GM18858 (cell line): ENCODE measurements around the gene GLIS1.

Experiments
- ATAC-seq: cut with Tn5 transposase; IDR thresholded peaks from one replicate; pipeline ENCODE4 v1.9.1; 2021; ENCODE audit not compliant: unreplicated experiment

The GLIS1 gene

DNA sequence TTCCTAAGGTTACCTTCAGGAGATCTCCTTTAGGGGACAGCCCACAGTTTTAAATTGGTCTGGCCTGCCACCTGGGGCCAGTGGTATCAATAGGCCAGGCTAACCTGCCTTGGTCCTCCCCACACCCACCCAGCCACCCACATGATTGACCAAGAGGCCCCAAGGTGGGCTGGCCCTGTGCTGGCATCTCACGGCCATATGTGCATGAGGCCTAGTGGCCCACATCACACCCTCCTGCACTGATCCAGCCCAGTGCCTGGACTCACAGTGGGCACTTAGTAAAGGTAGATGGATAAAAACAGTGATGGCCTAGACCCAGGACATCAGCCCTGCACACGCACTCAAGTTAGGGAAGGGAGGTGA lies 197.7 kb downstream of the GLIS1 start:
- no peak for ATAC-seq

GRCh38 chr1:53540604-53541262 lies 198.2 kb downstream of the GLIS1 start:
- no peak for ATAC-seq

DNA sequence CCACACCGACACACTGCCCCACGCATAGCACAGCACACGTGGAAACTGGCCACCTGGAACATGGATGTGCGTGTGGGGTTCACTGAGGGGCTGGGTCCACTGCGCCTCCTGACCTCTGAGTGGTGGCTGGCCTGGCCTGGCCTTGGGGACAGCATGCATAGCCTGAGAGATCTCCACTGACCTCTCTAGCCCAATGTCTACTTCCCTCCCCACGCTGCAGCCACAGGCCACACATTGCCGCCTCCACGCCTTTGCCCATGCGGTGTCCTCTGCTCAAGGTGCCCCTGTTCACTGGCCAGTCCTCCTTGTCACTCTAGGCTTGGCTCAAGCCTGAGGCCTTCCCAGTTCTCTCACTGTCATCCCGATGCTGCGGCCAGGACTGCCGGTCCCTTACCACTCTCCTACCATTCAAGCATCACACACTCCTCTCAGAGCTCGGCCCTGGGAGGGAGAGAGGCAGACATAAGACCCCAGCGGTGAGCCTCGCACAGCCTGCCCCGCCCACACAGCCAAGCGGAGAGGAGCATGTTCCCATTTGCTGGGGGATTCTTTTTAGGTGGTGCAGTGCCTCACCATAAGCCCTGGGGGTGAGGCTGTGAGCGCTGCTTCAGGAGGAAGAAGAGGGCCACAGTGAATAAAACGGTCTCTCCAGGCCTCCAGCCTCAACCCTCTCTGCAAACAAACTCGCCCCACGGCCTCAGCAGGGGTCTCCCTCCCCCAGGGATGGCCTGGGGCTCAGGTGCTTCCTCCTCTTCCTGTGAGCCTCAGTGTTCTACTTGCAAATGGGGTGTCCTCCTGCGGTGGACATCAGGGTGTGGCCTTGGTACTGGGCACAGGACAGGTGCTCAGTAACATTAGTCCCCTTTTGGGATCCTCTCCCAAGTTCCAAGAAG lies 199.0 kb downstream of the GLIS1 start:
- no peak for ATAC-seq

GRCh38 chr1:53539226-53539625 lies 199.7 kb downstream of the GLIS1 start:
- no peak for ATAC-seq

DNA sequence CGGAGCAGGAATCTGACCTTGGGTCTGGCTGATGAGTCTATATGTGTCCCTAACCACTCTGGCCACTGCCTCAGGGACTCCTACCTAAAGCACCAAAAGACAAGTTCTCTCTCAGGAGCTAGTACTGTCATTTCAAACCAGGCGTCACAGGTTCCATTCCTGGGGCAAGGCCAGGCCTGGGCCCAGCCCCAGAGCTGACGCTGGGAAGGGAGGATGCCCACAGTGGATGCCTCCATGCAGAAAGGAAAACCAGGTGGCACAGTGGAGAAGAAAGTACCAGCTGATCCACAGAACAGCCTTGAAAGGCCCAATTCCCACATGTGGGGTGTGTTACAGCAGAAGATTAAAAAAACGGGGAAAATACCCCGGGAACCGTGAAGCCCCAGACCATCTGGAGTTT lies 202.4 kb downstream of the GLIS1 start:
- ATAC-seq = no peak

DNA sequence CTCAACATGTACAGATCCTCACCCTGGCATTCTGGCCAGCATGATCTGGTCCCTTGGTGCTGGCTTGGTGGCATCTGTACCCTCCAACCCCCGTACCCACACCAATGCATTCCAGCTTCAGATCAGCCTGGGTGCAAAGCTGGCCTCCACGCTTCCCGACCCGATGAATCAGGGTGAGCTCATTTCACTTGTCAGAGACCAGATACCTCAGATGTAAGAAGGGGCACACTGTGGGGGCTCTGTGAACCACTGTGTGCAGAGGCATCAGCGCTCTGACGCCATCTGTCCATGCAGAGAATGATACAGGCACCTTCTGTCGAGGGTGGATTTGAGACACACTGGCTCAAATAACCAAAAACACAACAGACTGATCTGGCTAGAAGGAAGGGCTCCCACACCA lies 203.1 kb downstream of the GLIS1 start:
- no peak for ATAC-seq

- no peak for ATAC-seq
Observed at GRCh38 chr1:53535226-53535625, 203.7 kb downstream of the GLIS1 start.

DNA sequence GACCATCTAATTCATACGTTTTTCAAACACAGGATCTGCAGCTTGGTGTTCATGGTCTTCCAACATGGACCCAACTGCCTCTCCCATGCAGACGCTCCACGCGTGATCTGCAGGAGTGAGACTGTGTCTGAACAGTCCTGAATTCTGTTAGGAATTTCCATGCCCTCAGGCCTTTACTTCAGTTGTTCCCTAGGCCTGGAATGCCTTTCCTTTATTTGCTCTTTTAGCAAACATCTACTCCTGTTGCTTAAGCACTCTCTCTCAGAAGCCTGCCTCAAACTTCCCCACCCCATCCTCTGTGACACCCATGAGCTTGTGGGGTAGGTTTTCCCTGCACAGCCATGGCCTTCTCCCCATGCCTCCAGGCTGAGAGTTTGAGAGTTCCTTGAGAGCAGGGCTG lies 206.1 kb downstream of the GLIS1 start:
- ATAC-seq = no peak

DNA sequence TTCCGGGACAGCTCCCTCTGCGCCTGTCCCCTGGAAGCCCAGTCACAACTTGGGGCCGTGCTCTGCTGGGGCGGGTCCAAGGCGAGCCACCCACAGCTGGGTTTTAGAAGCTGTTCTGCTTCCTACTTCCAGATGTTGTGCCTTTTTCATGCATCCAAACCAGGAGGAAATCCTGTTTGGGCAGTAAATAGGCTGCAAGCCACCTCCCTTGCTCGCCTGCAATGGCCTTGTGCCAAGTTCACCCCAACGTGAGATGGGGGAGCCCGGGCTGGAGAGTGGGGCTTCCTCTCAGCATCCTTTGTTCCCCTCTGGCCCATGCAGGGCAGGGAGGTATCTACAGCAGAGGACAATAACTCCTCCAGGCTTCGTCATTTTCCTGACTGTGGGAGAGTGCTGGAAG lies 206.6 kb downstream of the GLIS1 start:
- ATAC-seq = no peak

DNA sequence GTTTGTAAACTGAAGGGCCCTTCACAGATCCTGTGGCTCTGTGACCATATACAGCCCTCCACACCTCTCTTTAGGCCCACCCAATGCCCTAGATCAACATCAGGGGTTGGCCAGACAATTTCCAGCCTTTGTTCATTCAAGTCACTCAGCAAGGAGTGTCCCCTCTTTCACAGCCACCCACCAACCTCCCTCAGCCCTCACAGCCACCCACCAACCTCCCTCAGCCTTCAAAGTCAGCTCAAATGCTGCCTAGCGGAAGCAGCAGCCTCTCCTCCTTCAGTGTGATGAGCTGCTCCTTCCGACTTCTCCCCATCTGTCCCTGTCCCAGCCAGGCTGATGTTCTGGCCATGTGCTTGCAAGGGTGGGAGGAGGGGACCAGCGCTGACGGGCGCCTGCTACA lies 208.4 kb downstream of the GLIS1 start:
- no peak for ATAC-seq

DNA sequence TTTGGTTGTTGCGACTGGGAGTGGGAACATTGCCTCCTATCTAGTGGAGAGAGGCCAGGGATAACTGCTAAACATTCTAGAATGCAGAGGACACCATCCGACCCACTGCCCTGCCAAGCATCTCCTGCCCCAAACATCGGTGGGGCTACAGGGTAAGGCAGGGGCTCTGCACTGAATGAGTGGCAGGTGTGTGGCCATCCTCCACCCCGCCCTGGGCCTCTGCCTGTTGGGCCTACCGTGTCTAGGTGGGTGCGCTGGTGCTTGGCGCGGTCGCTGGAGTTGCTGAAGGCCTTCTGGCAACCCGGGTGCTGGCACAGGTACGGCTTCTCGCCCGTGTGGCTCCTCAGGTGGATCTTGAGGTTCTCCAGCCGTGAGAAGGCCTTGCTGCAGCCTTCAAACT lies 209.4 kb downstream of the GLIS1 start:
- no peak for ATAC-seq

GRCh38 chr1:53527368-53527767 lies 211.6 kb downstream of the GLIS1 start:
- ATAC-seq = no peak

DNA sequence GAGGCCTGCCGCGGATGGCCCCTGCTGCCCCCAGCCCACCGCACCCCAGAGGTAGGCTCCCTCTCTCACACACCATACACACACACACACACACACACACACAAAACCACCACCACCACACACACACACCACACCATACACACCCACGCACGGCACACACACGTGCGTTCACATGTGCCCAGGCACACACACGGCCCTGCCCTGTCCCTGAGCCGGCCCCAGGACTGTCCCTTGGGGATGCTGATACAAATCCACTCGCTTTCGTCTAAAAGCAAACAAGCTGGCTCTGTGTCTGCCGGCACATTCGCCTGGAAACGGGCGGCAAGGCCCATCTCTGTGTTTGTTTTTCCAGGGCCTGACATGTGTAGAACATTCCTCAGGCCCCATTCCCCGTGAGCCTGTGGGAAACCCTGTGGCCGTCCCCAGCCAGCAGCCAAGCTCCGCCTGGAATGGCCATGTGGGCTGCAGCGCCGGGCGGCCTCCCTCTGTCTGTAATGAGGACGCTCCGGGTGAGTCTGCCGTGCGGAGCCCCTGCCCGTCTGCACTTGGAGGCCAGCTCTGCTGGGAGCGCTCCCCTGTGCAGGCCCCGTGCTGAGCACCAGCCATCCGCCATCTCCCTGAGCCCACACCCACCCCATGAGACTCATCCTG lies 212.4 kb downstream of the GLIS1 start:
- ATAC-seq = no peak

- no peak for ATAC-seq
Observed at GRCh38 chr1:53525595-53525994, 213.4 kb downstream of the GLIS1 start.

GRCh38 chr1:53524428-53525375 lies 214.3 kb downstream of the GLIS1 start:
- ATAC-seq = no peak

DNA sequence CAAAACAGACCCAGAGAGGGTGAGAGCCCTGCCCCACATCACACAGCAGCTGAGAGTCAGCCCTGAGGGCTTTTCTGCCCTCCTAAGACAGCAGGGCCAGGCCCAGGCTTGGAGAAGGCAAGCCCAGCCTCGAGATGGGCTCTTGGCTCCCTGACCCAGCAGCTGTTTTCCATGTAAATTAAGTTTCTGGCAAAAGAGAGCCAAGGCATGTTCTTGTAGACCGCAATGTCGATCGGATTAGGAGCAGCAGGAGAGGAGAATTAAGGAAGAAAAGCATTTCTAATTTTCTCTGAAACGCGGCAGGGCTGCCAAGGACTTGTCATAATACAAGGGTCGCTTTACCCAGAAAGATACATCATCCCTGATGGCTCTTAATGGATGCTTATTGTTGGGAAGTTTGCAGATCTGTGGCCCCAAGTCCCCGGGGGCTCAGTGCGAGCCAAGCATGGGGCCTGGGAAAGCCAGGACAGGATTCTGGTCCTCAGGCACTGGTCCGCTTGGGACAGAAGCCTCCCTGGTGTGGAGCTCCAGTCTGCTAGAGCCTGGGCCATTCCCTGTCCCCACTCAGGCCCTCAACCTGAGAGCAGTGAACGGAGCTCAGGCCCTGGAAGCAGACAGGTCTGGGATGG lies 216.9 kb downstream of the GLIS1 start:
- no peak for ATAC-seq

- ATAC-seq = no peak
Observed at GRCh38 chr1:53520481-53520880, 218.5 kb downstream of the GLIS1 start.

GRCh38 chr1:53519421-53519820 lies 219.5 kb downstream of the GLIS1 start:
- no peak for ATAC-seq

DNA sequence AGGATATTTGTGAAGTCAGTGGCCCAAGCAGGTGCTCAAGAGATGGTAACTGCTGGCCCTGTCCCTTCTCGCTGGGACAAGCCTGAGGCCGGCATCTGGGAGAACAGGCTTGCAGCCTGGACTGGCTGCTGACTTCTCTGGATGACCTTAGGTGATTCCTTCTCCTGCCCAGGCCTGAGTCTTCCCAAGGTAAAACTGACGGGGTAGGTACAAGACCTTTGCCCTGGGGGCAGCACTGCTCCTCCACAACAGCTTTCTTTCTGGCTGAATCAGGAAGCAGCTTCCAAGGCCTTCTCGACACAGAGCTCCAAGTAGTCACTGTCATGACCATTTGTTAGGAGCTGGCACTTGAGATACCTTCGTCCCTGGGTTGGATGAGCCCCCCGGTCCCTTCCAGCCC lies 220.2 kb downstream of the GLIS1 start:
- no peak for ATAC-seq

DNA sequence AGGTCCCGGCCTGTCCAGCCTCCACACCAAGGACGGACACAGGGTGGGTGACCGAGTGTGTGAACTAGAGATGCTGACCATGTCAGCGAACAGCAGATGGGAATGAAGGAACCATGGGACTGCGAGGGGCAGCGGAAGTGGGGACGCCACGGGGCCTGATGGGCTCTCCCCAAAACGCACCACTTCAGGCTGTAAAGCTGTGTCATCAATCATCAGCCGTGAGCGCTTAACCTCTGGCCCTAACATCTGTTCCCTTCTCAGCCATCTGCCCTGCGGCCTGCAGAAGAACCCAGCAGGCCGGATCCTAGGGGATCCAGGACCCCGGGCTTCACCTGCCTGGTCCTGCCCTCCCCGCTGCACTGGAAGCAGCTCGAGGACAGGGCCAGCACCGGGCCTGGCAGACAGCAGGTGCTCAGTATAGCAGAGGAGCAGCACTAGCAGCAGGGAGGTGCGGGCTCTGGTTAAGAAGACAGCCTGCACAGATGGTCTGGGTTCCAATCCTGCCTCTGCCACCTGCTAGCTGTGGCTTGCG lies 221.1 kb downstream of the GLIS1 start:
- ATAC-seq = no peak
